ENCODE measurements around the gene SMARCA4.
A peak's percentile ranks its signal among the peaks of the same experiment; 100 is the strongest.
"Not testable (repeated sequence)": the region's sequence is repeated elsewhere in the genome, so short reads cannot be mapped to it uniquely, and the experiment has no call there.

Gene SMARCA4

DNA sequence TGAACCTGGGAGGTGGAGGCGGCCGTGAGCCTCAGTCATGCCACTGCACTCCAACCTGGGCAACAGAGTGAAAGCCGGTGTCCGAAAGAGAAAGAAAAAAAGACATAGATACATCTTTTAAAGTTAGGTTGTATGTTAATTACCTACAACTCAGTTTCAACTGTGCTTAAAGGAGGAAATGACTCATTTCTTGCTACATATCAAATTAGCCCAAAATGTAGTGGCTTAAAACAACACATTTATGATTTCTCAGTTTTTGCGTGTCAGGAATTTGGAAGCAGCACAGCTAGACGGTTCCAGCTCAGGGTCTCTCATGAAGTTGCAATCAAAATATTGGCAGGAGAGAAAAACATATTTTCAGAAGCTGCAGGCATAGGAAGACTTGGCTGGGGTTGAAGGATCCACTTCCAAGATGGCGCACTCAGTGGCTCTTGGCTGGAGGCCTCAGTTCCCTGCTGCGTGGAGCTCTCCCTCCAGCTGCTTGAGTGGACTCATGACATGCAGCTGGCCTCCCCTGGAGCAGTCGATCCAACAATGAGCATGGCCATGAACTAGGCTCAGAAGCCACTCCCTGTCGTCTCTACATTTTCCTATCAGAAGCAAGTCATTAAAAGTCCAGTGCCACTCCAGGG is 135.5 kb downstream of the SMARCA4 start:
- TF ChIP-seq CTCF (IDR thresholded peaks at IDR 0.05; ENCODE audit: low read depth, low read length), result no peak
- no peak overlapping the region for H3K4me3 ChIP-seq (replicated peaks in 1 of 2; ENCODE audit: low read depth in 2 of 2, low read length in 2 of 2)
- DNase-seq (ENCODE audit: low read depth in 2 of 2), result peak; percentile 76 to 91

GRCh38 chr19:11097367-11097766 is 136.5 kb downstream of the SMARCA4 start:
- not testable (repeated sequence) for H3K4me3 ChIP-seq (replicated peaks in 1 of 2; ENCODE audit: low read depth in 2 of 2, low read length in 2 of 2); DNase-seq (ENCODE audit: low read depth in 2 of 2)

GRCh38 chr19:11098327-11098726 is 137.5 kb downstream of the SMARCA4 start:
- DNase-seq (ENCODE audit: low read depth in 2 of 2), result no peak
- H3K4me3 ChIP-seq (replicated peaks in 1 of 2; ENCODE audit: low read depth in 2 of 2, low read length in 2 of 2), result no peak overlapping the region
- no peak for TF ChIP-seq CTCF (IDR thresholded peaks at IDR 0.05; ENCODE audit: low read depth, low read length)

DNA sequence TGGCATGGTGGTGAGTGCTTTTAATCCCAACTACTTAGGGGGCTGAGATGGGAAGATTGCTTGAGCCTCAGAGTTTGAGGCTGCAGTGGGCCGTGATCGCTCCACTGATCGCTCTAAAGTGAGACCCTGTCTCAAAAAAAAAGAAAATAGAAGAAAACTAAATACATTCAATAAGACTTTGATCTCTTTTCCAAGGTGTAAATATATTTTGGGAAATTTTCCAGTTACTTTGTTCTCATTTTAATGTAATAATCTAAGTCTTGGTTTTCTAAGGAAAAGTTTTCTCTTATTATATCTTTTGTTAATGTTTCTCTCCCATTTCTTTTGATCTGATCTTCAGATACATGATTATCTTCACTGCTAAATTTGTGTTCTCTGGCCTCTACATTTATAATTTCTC is 138.0 kb downstream of the SMARCA4 start:
- DNase-seq (ENCODE audit: low read depth in 2 of 2), result no peak
- H3K4me3 ChIP-seq (replicated peaks in 1 of 2; ENCODE audit: low read depth in 2 of 2, low read length in 2 of 2), result no peak overlapping the region
- TF ChIP-seq CTCF (IDR thresholded peaks at IDR 0.05; ENCODE audit: low read depth, low read length), result no peak

DNA sequence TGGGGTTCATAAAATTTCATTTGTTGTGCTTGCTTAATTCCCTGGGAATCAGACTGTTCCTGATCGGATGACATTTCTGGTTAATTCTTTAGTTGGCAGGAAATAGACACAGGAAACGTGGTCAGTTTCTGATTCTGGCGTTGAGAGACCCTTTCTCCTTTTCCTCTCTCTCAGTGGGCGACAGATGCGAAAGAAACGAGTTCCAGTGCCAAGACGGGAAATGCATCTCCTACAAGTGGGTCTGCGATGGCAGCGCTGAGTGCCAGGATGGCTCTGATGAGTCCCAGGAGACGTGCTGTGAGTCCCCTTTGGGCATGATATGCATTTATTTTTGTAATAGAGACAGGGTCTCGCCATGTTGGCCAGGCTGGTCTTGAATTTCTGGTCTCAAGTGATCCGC is 139.2 kb downstream of the SMARCA4 start:
- no peak for TF ChIP-seq CTCF (IDR thresholded peaks at IDR 0.05; ENCODE audit: low read depth, low read length)
- no peak overlapping the region for H3K4me3 ChIP-seq (replicated peaks in 1 of 2; ENCODE audit: low read depth in 2 of 2, low read length in 2 of 2)

DNA sequence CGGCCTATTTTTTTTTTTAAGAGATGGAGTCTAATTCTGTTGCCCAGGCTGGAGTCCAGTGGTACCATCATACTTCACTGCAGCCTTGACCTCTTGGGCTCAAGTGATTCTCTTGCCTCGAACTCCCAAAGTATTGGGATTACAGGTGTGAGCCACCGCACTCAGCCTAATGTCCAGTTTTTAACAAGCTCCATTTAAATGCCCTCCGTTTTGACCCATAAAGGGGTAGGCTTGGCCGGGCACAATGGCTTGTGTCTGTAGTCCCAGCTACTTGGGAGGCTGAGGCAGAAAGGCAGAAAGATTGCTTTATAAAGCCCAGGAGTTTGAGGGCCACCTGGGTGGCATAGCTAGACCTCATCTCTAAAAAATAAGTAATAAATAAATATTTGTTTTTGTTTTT is 140.2 kb downstream of the SMARCA4 start:
- DNase-seq (ENCODE audit: low read depth in 2 of 2), result no peak
- no peak for TF ChIP-seq CTCF (IDR thresholded peaks at IDR 0.05; ENCODE audit: low read depth, low read length)
- H3K4me3 ChIP-seq (replicated peaks in 1 of 2; ENCODE audit: low read depth in 2 of 2, low read length in 2 of 2), result no peak overlapping the region

More for the DNA sequence above, 139.2 kb downstream of the SMARCA4 start:
- no peak for DNase-seq (ENCODE audit: low read depth in 2 of 2)

GRCh38 chr19:11102944-11103343 is 142.1 kb downstream of the SMARCA4 start:
- no peak overlapping the region for H3K4me3 ChIP-seq (replicated peaks in 1 of 2; ENCODE audit: low read depth in 2 of 2, low read length in 2 of 2)
- TF ChIP-seq CTCF (IDR thresholded peaks at IDR 0.05; ENCODE audit: low read depth, low read length), result no peak
- DNase-seq (ENCODE audit: low read depth in 2 of 2), result no peak

- not testable (repeated sequence) for DNase-seq (ENCODE audit: low read depth in 2 of 2); H3K4me3 ChIP-seq (replicated peaks in 1 of 2; ENCODE audit: low read depth in 2 of 2, low read length in 2 of 2)
Measured at GRCh38 chr19:11103667-11104066, 142.8 kb downstream of the SMARCA4 start.

Measured in cardiac fibroblast (primary cell).